IMR-90 (cell line): ENCODE data around the gene AMN. TPM values are rescaled to one million over a fixed set of nuclear protein-coding genes. Genes with fewer than 3 reads are reported as not detected.

Source experiments
- ATAC-seq: fragments of 200-7000 bp; cut with Tn5 transposase; 2 replicates; pipeline ENCODE4 v1.9.1; 2020; ENCODE audit warnings: low read depth, mild to moderate bottlenecking, moderate library complexity
- BruUV-seq: library from RNA; stranded (reverse); fragments of 400-500 nt; replicated peaks from 2 replicates; lab custom pipeline; 2021; lab: Mats Ljungman, UMichigan
- CTCF ChIA-PET: fragments of 300-600 bp; formaldehyde crosslinking; extraction: SDS; loops from one replicate; lab custom pipeline; 2021; ENCODE audit warnings: antibody characterized with exemption; lab: Yijun Ruan, JAX
- POLR2A ChIA-PET: fragments of 300-600 bp; sonication (Branson Sonifier 250); formaldehyde crosslinking; loops from one replicate; lab custom pipeline; 2022; ENCODE audit warnings: antibody characterized with exemption; ENCODE audit not compliant: unreplicated experiment; lab: Charles Lee
- DNase-seq: peaks from one replicate; pipeline ENCODE4 v3.0.0; 2013
- H2AFZ ChIP-seq: replicated peaks from 2 replicates; pipeline ENCODE3; 2013; ENCODE audit warnings: low read length, mild to moderate bottlenecking; ENCODE audit not compliant: poor library complexity
- H2AK5ac ChIP-seq: 2 replicates; pipeline ENCODE4 v1.6.1; 2013; ENCODE audit warnings: low read depth, low read length, inconsistent platforms
- H2AK9ac ChIP-seq: replicated peaks from 2 replicates; pipeline ENCODE3; 2013; ENCODE audit warnings: mild to moderate bottlenecking, low read depth, low read length, moderate library complexity; ENCODE audit not compliant: poor library complexity
- H2BK120ac ChIP-seq: 2 replicates; pipeline ENCODE4 v1.6.1; 2013; ENCODE audit warnings: low read depth, low read length, inconsistent platforms
- H2BK15ac ChIP-seq: 3 replicates; pipeline ENCODE4 v1.6.1; 2013; ENCODE audit warnings: low read depth, low read length, inconsistent platforms
- H2BK20ac ChIP-seq: 2 replicates; pipeline ENCODE4 v1.6.1; 2013; ENCODE audit warnings: low read depth, mild to moderate bottlenecking, inconsistent platforms, low read length, moderate library complexity
- H2BK5ac ChIP-seq: 2 replicates; pipeline ENCODE4 v1.6.1; 2013; ENCODE audit warnings: mild to moderate bottlenecking, low read depth, low read length, inconsistent platforms; ENCODE audit not compliant: poor library complexity, severe bottlenecking
- H3K14ac ChIP-seq: replicated peaks from 2 replicates; pipeline ENCODE4 v1.6.1; 2013; ENCODE audit warnings: low read depth, low read length, inconsistent platforms
- H3K18ac ChIP-seq: 2 replicates; pipeline ENCODE4 v1.6.1; 2013; ENCODE audit warnings: low read depth, low read length, control low read depth
- H3K23ac ChIP-seq: 2 replicates; pipeline ENCODE4 v1.6.1; 2013; ENCODE audit warnings: low read depth, low read length, inconsistent platforms
- H3K27ac ChIP-seq: 2 replicates; pipeline ENCODE4 v1.5.1; 2013; ENCODE audit warnings: mild to moderate bottlenecking, control low read depth, low read length; ENCODE audit not compliant: insufficient read depth
- H3K27me3 ChIP-seq: 2 replicates; pipeline ENCODE4 v1.6.1; 2013; ENCODE audit warnings: low read length; ENCODE audit not compliant: control insufficient read depth, insufficient read depth
- H3K36me3 ChIP-seq: 2 replicates; pipeline ENCODE4 v1.6.1; 2013; ENCODE audit warnings: low read length, mixed read lengths; ENCODE audit not compliant: control insufficient read depth, insufficient read depth
- H3K4ac ChIP-seq: 2 replicates; pipeline ENCODE4 v1.6.1; 2013; ENCODE audit warnings: low read depth, low read length, inconsistent platforms
- H3K4me1 ChIP-seq: 2 replicates; pipeline ENCODE4 v1.6.1; 2013; ENCODE audit warnings: low read length, mixed read lengths; ENCODE audit not compliant: control insufficient read depth, insufficient read depth
- H3K4me2 ChIP-seq: 2 replicates; pipeline ENCODE4 v1.6.1; 2013; ENCODE audit warnings: low read depth, mild to moderate bottlenecking, control low read depth, low read length, moderate library complexity
- H3K4me3 ChIP-seq: 2 replicates; pipeline ENCODE4 v1.5.1; 2013; ENCODE audit warnings: low read depth, mild to moderate bottlenecking, control low read depth, low read length, moderate library complexity; ENCODE audit not compliant: insufficient read depth
- H3K56ac ChIP-seq: 2 replicates; pipeline ENCODE4 v1.6.1; 2013; ENCODE audit warnings: low read length, inconsistent platforms; ENCODE audit not compliant: insufficient read depth; ENCODE audit errors: extremely low read depth
- H3K79me1 ChIP-seq, 2 experiments: 2 replicates each; pipeline ENCODE4 v1.6.1; 2013; ENCODE audit warnings: low read length in 2 of 2, inconsistent platforms in 1 of 2, low read depth in 1 of 2
- H3K9ac ChIP-seq: 2 replicates; pipeline ENCODE4 v1.6.1; 2013; ENCODE audit warnings: low read depth, low read length, control low read depth
- H3K9me1 ChIP-seq: 2 replicates; pipeline ENCODE4 v1.6.1; 2013; ENCODE audit warnings: low read length, inconsistent platforms; ENCODE audit not compliant: insufficient read depth
- H3K9me3 ChIP-seq: 2 replicates; pipeline ENCODE4 v1.6.1; 2013; ENCODE audit warnings: low read length; ENCODE audit not compliant: control insufficient read depth, insufficient read depth
- H4K20me1 ChIP-seq: 2 replicates; pipeline ENCODE4 v1.6.1; 2013; ENCODE audit warnings: low read length, inconsistent platforms; ENCODE audit not compliant: insufficient read depth
- H4K5ac ChIP-seq: 2 replicates; pipeline ENCODE4 v1.6.1; 2013; ENCODE audit warnings: mild to moderate bottlenecking, low read depth, low read length, control low read depth
- H4K8ac ChIP-seq, 2 experiments: 2 replicates each; pipeline ENCODE4 v1.6.1; 2013; ENCODE audit warnings: low read depth in 2 of 2, low read length in 2 of 2, control low read depth in 1 of 2, inconsistent platforms in 1 of 2
- H4K91ac ChIP-seq: 2 replicates; pipeline ENCODE4 v1.6.1; 2013; ENCODE audit warnings: low read depth, low read length, inconsistent platforms; ENCODE audit not compliant: insufficient read depth
- BHLHE40 ChIP-seq: fragments of 150-350 bp; IDR thresholded peaks from 2 replicates; pipeline ENCODE4 v1.6.1; 2016; ENCODE audit warnings: mild to moderate bottlenecking, low read depth, low read length
- CEBPB ChIP-seq: IDR thresholded peaks from 2 replicates; pipeline ENCODE4 v1.6.1; 2012; ENCODE audit warnings: low read depth, low read length, improper control_type of control experiment
- CHD1 ChIP-seq: IDR thresholded peaks from 2 replicates; pipeline ENCODE4 v1.6.1; 2012; ENCODE audit warnings: low read depth, low read length, improper control_type of control experiment
- FOS ChIP-seq: fragments of 150-350 bp; IDR thresholded peaks from 2 replicates; pipeline ENCODE4 v1.6.1; 2016; ENCODE audit warnings: low read depth, low read length
- MAFK ChIP-seq: IDR thresholded peaks from 2 replicates; pipeline ENCODE4 v1.6.1; 2012; ENCODE audit warnings: low read depth, low read length, improper control_type of control experiment
- MAZ ChIP-seq: IDR thresholded peaks from 2 replicates; pipeline ENCODE4 v1.6.1; 2012; ENCODE audit warnings: low read depth, mild to moderate bottlenecking, low read length, improper control_type of control experiment, moderate library complexity, borderline replicate concordance
- MXI1 ChIP-seq: IDR thresholded peaks from 2 replicates; pipeline ENCODE4 v1.6.1; 2012; ENCODE audit warnings: low read depth, mild to moderate bottlenecking, low read length, moderate library complexity, borderline replicate concordance
- NFE2L2 ChIP-seq: fragments of 150-350 bp; IDR thresholded peaks from 2 replicates; pipeline ENCODE4 v1.6.1; 2016; ENCODE audit warnings: low read depth, mild to moderate bottlenecking, low read length
- RFX5 ChIP-seq: IDR thresholded peaks from 2 replicates; pipeline ENCODE4 v1.8.0; 2012; ENCODE audit warnings: low read depth, mild to moderate bottlenecking, low read length, moderate library complexity
- SMC3 ChIP-seq: fragments of 150-350 bp; IDR thresholded peaks from 2 replicates; pipeline ENCODE4 v1.6.1; 2016; ENCODE audit warnings: low read depth, mild to moderate bottlenecking, antibody characterized with exemption, low read length, moderate library complexity
- USF2 ChIP-seq: fragments of 150-350 bp; IDR thresholded peaks from 2 replicates; pipeline ENCODE4 v1.6.1; 2017; ENCODE audit warnings: mild to moderate bottlenecking, antibody characterized with exemption, low read length, low read depth
- WGBS, 2 experiments: methylation state at CpG; one replicate each; pipeline versions ENCODE4 v1.1.5 to v1.1.7; 2013; ENCODE audit warnings: missing lambda C conversion rate in 2 of 2; ENCODE audit not compliant: insufficient read length in 1 of 2; ENCODE audit errors: extremely low coverage in 2 of 2; 5-methylcytosine and 5-hydroxymethylcytosine counted together
- dilution Hi-C: fragments of 300-500 bp; cut with HindIII; formaldehyde crosslinking; loops from one replicate; pipeline ENCODE4 v1.14.3; 2018; ENCODE audit warnings: low sequenced_read_pairs; ENCODE audit not compliant: unreplicated experiment
- in situ Hi-C: fragments of 300-500 bp; cut with MboI; formaldehyde crosslinking; loops from 3 replicates; pipeline ENCODE4 v1.14.3; 2019; ENCODE audit warnings: low sequenced_read_pairs, inconsistent platforms, mixed read lengths
- intact Hi-C: fragments of 100-400 bp; cut with micrococcal nuclease; formaldehyde crosslinking; loops from 2 replicates; pipeline ENCODE4 v1.10.0; 2022
- polyA plus RNA-seq, 3 experiments: library from polyadenylated mRNA; depleted of rRNA; stranded (reverse); fragments of >200 nt; gene quantifications; 2 replicates each; pipeline ENCODE4 v1.2.3, GENCODE V29; 2012; ENCODE audit warnings: low replicate concordance in 1 of 3
- total RNA-seq: library from RNA; depleted of rRNA; stranded (reverse); fragments of >200 nt; gene quantifications from 2 replicates; pipeline ENCODE4 v1.2.3, GENCODE V29; 2012

AMN gene
- total and polyA plus RNA-seq, 2 of the 4 experiments (the other 2 are of a cell fraction): under 0.01 to 0.24 TPM

- H3K23ac ChIP-seq: no peak overlapping the region
- H2BK120ac ChIP-seq: no peak overlapping the region
- no peak overlapping the region for H3K56ac ChIP-seq
- H3K14ac ChIP-seq: no peak overlapping the region
- H4K91ac ChIP-seq: no peak overlapping the region
- H3K36me3 ChIP-seq: peaks cover 77% of the 10 kb centered on the region
- no peak overlapping the region for H3K18ac ChIP-seq
- H3K9ac ChIP-seq: no peak overlapping the region
- no peak overlapping the region for H2BK20ac ChIP-seq
- peaks cover 21% of the 10 kb centered on the region for H3K9me1 ChIP-seq
- H3K4me3 ChIP-seq: no peak overlapping the region
- 91% methylated on average over 8 of the region's 18 CpGs; no CpG with 5 or more reads in 1 of the 2 experiments for WGBS, 2 experiments
- BruUV-seq: no TSS peak
- no peak overlapping the region for H2AK9ac ChIP-seq
- ChIA-PET CTCF (no interaction called here), POLR2A (no interaction called here)
- H3K27me3 ChIP-seq: no peaks in the 10 kb centered on the region
- H3K9me3 ChIP-seq: no peaks in the 10 kb centered on the region
- no peak overlapping the region for H3K4ac ChIP-seq
- no peak overlapping the region for H2BK5ac ChIP-seq
- H3K79me1 ChIP-seq: peaks cover 4 to 19% of the 10 kb centered on the region in 2 experiments; a peak in 3 of 4 replicates
- dilution Hi-C loops (no loop called here), intact Hi-C loops (no loop called here), in situ Hi-C loops (no loop called here)
- ATAC-seq: no peak
- H3K4me1 ChIP-seq: peaks cover 8% of the 10 kb centered on the region
- no peak overlapping the region for H2BK15ac ChIP-seq
- H4K20me1 ChIP-seq: peaks cover 23% of the 10 kb centered on the region
- no peak overlapping the region for H2AK5ac ChIP-seq
- TF ChIP-seq NFE2L2 (no peak), FOS (no peak), MAFK (no peak), MXI1 (no peak), BHLHE40 (no peak), CEBPB (no peak), SMC3 (no peak), CHD1 (no peak), USF2 (no peak), RFX5 (no peak), MAZ (no peak)
- H3K27ac ChIP-seq: no peak overlapping the region
- no peak overlapping the region for H2AFZ ChIP-seq
- no peak overlapping the region for H4K8ac ChIP-seq
- H4K5ac ChIP-seq: no peak overlapping the region
- DNase-seq: no peak
- H3K4me2 ChIP-seq: no peak overlapping the region
Measured at GRCh38 chr14:102954081-102954789, 31.8 kb downstream of the AMN start.
